HepG2 (cell line): Measurements from ENCODE around the gene TTLL4. TPM values are rescaled to one million over a fixed set of nuclear protein-coding genes. Genes with fewer than 3 reads are reported as not detected.
A peak's percentile ranks its signal among the peaks of the same experiment; 100 is the strongest.

Experiments
- HNF4G ChIP-seq, 2 experiments: sonication (generic) in 1 of 2; formaldehyde crosslinking in 1 of 2; IDR thresholded peaks; 2 replicates each; pipeline versions ENCODE4 v1.4.0 to v1.6.1; 2011 to 2020; ENCODE audit warnings: borderline replicate concordance in 2 of 2, low read depth in 2 of 2, mild to moderate bottlenecking in 2 of 2, low read length in 1 of 2, missing genetic modification reagents in 1 of 2, moderate library complexity in 1 of 2
- PHB2 ChIP-seq: fragments of 450-650 bp; IDR thresholded peaks from 2 replicates; pipeline ENCODE4 v1.6.1; 2018; ENCODE audit not compliant: partially characterized antibody
- SIX1 ChIP-seq: sonication (generic); formaldehyde crosslinking; IDR thresholded peaks from 2 replicates; pipeline ENCODE4 v1.4.0; 2020; ENCODE audit warnings: missing genetic modification reagents, borderline replicate concordance
- ZNF44 ChIP-seq: sonication (generic); formaldehyde crosslinking; IDR thresholded peaks from 2 replicates; pipeline ENCODE4 v1.5.1; 2020; ENCODE audit warnings: mild to moderate bottlenecking, missing genetic modification reagents
- polyA plus RNA-seq, 8 experiments: library from polyadenylated mRNA; depleted of rRNA in 3 of 8; stranded (reverse) in 7 of 8; unstranded in 1 of 8; fragments of >200 nt; fragmentation: Illumina TruSeq in 4 of 8; extraction: Trizol in 4 of 8; gene quantifications; 2 replicates each; pipeline versions ENCODE4 v1.2.1 to v1.2.3, GENCODE V29; 2011 to 2016; ENCODE audit warnings: low read depth in 4 of 8, missing spikeins in 1 of 8, mixed read lengths in 1 of 8; ENCODE audit not compliant: insufficient read depth in 1 of 8
- total RNA-seq, 5 experiments: library from RNA; depleted of rRNA; stranded (reverse); fragments of >200 nt; fragmentation: Illumina TruSeq; extraction: Trizol; gene quantifications; 2 replicates each; pipeline ENCODE4 v1.2.3, GENCODE V29; 2016; ENCODE audit warnings: low read depth in 1 of 5
- TF ChIP-seq, protein P1 (sequence below): sonication (generic); formaldehyde crosslinking; IDR thresholded peaks from 2 replicates; pipeline ENCODE4 v1.4.0; 2020; ENCODE audit warnings: missing genetic modification reagents
- TF ChIP-seq, protein P2 (sequence below): fragments of 450-650 bp; IDR thresholded peaks from 2 replicates; pipeline ENCODE4 v1.6.1; 2017
- TF ChIP-seq, protein P3 (sequence below): sonication (generic); formaldehyde crosslinking; IDR thresholded peaks from 2 replicates; pipeline ENCODE4 v1.4.0; 2020; ENCODE audit warnings: missing genetic modification reagents, borderline replicate concordance

Gene TTLL4
- total and polyA plus RNA-seq, 2 of the 13 experiments (the other 11 are each of a cell fraction or from before 2014, with no cell fraction given), result 77.5 to 84.6 TPM

DNA sequence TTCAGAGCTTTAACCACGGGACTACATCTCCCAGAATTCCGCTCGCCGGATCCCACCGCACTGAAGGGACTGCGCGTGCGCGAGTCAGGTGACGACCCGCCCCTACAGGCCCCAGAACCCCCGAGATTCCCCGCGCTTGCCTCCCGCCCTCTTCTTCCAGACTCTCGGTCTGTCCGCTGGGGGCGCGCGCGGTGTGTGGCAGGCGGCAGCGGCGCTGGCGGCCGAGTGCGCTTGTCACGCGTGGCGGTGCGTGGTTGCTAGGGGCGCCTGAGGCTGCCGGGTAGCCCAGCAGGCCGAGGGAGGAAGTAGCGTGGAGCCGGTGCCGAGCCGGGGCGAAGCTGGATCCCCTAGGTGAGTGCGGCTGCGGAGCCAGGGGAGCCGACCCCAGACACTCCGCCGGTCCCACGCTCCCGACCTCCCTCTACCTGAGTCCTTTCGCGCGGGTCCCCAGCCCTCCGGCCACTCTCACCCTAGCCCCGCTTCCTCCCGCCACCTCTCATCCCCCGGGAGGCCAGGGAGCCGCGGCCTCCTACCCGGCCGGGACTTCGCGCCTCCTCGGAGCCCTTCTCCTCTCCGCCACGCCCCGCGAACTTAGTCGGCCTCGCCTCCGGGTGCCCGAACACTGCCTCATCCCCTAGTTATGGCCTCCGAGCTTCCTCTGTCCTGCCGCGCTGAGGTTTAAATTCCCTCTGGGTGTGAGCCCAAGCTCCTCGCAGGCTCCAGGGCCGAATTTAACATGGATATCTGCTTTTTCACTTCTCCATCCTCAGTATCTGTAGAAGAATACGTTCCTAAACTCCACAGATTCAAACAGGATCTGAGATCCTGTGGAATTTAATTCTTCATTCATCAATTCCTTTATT is at the start of gene TTLL4 (continued):
- TF ChIP-seq, protein P1, sequence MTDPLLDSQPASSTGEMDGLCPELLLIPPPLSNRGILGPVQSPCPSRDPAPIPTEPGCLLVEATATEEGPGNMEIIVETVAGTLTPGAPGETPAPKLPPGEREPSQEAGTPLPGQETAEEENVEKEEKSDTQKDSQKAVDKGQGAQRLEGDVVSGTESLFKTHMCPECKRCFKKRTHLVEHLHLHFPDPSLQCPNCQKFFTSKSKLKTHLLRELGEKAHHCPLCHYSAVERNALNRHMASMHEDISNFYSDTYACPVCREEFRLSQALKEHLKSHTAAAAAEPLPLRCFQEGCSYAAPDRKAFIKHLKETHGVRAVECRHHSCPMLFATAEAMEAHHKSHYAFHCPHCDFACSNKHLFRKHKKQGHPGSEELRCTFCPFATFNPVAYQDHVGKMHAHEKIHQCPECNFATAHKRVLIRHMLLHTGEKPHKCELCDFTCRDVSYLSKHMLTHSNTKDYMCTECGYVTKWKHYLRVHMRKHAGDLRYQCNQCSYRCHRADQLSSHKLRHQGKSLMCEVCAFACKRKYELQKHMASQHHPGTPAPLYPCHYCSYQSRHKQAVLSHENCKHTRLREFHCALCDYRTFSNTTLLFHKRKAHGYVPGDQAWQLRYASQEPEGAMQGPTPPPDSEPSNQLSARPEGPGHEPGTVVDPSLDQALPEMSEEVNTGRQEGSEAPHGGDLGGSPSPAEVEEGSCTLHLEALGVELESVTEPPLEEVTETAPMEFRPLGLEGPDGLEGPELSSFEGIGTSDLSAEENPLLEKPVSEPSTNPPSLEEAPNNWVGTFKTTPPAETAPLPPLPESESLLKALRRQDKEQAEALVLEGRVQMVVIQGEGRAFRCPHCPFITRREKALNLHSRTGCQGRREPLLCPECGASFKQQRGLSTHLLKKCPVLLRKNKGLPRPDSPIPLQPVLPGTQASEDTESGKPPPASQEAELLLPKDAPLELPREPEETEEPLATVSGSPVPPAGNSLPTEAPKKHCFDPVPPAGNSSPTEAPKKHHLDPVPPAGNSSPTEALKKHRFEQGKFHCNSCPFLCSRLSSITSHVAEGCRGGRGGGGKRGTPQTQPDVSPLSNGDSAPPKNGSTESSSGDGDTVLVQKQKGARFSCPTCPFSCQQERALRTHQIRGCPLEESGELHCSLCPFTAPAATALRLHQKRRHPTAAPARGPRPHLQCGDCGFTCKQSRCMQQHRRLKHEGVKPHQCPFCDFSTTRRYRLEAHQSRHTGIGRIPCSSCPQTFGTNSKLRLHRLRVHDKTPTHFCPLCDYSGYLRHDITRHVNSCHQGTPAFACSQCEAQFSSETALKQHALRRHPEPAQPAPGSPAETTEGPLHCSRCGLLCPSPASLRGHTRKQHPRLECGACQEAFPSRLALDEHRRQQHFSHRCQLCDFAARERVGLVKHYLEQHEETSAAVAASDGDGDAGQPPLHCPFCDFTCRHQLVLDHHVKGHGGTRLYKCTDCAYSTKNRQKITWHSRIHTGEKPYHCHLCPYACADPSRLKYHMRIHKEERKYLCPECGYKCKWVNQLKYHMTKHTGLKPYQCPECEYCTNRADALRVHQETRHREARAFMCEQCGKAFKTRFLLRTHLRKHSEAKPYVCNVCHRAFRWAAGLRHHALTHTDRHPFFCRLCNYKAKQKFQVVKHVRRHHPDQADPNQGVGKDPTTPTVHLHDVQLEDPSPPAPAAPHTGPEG, result peak; percentile 94
- TF ChIP-seq, protein P2, sequence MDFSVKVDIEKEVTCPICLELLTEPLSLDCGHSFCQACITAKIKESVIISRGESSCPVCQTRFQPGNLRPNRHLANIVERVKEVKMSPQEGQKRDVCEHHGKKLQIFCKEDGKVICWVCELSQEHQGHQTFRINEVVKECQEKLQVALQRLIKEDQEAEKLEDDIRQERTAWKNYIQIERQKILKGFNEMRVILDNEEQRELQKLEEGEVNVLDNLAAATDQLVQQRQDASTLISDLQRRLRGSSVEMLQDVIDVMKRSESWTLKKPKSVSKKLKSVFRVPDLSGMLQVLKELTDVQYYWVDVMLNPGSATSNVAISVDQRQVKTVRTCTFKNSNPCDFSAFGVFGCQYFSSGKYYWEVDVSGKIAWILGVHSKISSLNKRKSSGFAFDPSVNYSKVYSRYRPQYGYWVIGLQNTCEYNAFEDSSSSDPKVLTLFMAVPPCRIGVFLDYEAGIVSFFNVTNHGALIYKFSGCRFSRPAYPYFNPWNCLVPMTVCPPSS, result no peak
- TF ChIP-seq, protein P3, sequence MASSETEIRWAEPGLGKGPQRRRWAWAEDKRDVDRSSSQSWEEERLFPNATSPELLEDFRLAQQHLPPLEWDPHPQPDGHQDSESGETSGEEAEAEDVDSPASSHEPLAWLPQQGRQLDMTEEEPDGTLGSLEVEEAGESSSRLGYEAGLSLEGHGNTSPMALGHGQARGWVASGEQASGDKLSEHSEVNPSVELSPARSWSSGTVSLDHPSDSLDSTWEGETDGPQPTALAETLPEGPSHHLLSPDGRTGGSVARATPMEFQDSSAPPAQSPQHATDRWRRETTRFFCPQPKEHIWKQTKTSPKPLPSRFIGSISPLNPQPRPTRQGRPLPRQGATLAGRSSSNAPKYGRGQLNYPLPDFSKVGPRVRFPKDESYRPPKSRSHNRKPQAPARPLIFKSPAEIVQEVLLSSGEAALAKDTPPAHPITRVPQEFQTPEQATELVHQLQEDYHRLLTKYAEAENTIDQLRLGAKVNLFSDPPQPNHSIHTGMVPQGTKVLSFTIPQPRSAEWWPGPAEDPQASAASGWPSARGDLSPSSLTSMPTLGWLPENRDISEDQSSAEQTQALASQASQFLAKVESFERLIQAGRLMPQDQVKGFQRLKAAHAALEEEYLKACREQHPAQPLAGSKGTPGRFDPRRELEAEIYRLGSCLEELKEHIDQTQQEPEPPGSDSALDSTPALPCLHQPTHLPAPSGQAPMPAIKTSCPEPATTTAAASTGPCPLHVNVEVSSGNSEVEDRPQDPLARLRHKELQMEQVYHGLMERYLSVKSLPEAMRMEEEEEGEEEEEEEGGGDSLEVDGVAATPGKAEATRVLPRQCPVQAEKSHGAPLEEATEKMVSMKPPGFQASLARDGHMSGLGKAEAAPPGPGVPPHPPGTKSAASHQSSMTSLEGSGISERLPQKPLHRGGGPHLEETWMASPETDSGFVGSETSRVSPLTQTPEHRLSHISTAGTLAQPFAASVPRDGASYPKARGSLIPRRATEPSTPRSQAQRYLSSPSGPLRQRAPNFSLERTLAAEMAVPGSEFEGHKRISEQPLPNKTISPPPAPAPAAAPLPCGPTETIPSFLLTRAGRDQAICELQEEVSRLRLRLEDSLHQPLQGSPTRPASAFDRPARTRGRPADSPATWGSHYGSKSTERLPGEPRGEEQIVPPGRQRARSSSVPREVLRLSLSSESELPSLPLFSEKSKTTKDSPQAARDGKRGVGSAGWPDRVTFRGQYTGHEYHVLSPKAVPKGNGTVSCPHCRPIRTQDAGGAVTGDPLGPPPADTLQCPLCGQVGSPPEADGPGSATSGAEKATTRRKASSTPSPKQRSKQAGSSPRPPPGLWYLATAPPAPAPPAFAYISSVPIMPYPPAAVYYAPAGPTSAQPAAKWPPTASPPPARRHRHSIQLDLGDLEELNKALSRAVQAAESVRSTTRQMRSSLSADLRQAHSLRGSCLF (CRISPR knock-in tag), result no peak
- TF ChIP-seq PHB2 (no peak), SIX1 (CRISPR knock-in tag) (no peak), ZNF44 (CRISPR knock-in tag) (no peak), HNF4G (IDR thresholded peaks at IDR 0.05; ENCODE audit: borderline replicate concordance, low read depth, low read length) (no peak), HNF4G (CRISPR knock-in tag; IDR thresholded peaks at IDR 0.05; ENCODE audit: borderline replicate concordance, low read depth) (peak; percentile 57; the same call in 1 of the 2 replicates)
